HG02943 (cell line): ENCODE measurements around the gene BICD1.

Source experiments
- ATAC-seq: cut with Tn5 transposase; IDR thresholded peaks from one replicate; pipeline ENCODE4 v1.9.1; 2021; ENCODE audit warnings: mild to moderate bottlenecking, low read depth, moderate library complexity; ENCODE audit not compliant: unreplicated experiment

Gene BICD1

GRCh38 chr12:32312049-32312670 lies 205.5 kb downstream of the BICD1 start:
- ATAC-seq, result no peak

GRCh38 chr12:32322354-32322753 lies 215.7 kb downstream of the BICD1 start:
- no peak for ATAC-seq

- ATAC-seq, result no peak
These were observed 224.5 kb downstream of the BICD1 start for GRCh38 chr12:32331133-32331532.

- ATAC-seq, result no peak
These were observed 225.8 kb downstream of the BICD1 start for GRCh38 chr12:32332446-32332845.

GRCh38 chr12:32334371-32334777 lies 227.7 kb downstream of the BICD1 start:
- no peak for ATAC-seq

- ATAC-seq, result no peak
These were observed 229.6 kb downstream of the BICD1 start for GRCh38 chr12:32336261-32336660.

- ATAC-seq, result no peak
These were observed 236.8 kb downstream of the BICD1 start for GRCh38 chr12:32343496-32343895.

- ATAC-seq, result no peak
These were observed 237.4 kb downstream of the BICD1 start for GRCh38 chr12:32344047-32344446.

- no peak for ATAC-seq
These were observed 246.9 kb downstream of the BICD1 start for GRCh38 chr12:32353540-32353939.

GRCh38 chr12:32357601-32358249 lies 251.1 kb downstream of the BICD1 start:
- ATAC-seq, result no peak

GRCh38 chr12:32360956-32361355 lies 254.3 kb downstream of the BICD1 start:
- ATAC-seq, result no peak

GRCh38 chr12:32362892-32363291 lies 256.2 kb downstream of the BICD1 start:
- no peak for ATAC-seq

- no peak for ATAC-seq
These were observed 258.9 kb downstream of the BICD1 start for GRCh38 chr12:32365473-32366064.

GRCh38 chr12:32366714-32367113 lies 260.1 kb downstream of the BICD1 start:
- ATAC-seq, result no peak

GRCh38 chr12:32367381-32367780 lies 260.7 kb downstream of the BICD1 start:
- no peak for ATAC-seq

- ATAC-seq, result no peak
These were observed 262.6 kb downstream of the BICD1 start for GRCh38 chr12:32369202-32369601.

- ATAC-seq, result no peak
These were observed 270.9 kb downstream of the BICD1 start for GRCh38 chr12:32377344-32378055.

- no peak for ATAC-seq
These were observed 272.6 kb downstream of the BICD1 start for GRCh38 chr12:32379213-32379612.

- no peak for ATAC-seq
These were observed 273.0 kb downstream of the BICD1 start for GRCh38 chr12:32379667-32380066.

- ATAC-seq, result no peak
These were observed 275.6 kb downstream of the BICD1 start for GRCh38 chr12:32382226-32382625.

GRCh38 chr12:32390572-32391219 lies 284.0 kb downstream of the BICD1 start:
- ATAC-seq, result no peak
